GM12872 (cell line): ENCODE data around the gene ATXN7L2.

Experiments used
- TF ChIP-seq, protein P1 (sequence below): IDR thresholded peaks from 3 replicates; pipeline ENCODE4 v1.5.1; 2011; ENCODE audit warnings: low read depth, mild to moderate bottlenecking, low read length, moderate library complexity; ENCODE audit not compliant: insufficient read depth

ATXN7L2 gene

DNA sequence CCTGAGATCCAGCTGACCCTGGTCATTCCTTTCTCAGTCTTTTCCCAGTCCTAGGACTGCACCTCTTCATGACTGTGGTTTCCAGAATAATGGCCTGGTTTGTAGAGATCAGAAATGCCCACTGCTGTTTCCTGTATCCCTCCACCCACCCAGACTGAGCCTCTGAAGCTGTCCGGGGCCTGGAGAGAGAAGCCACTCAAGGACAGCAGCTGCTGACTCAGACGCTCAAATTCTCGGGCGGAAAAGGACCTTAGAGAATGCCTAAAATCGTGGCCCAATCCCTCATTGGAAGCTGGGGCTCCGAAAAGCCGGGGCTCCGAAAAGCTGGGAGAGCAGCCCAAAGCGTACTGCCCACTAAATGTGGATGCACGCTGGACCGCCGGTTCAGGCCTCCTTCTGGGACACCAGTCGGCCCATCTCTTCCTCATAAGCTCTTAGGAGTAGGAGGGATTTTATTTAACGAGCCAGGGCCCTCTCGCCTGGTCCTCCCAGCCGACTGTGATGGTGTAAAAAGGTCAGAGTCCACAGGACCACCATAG is 48.2 kb downstream of the ATXN7L2 start:
- TF ChIP-seq, protein P1, sequence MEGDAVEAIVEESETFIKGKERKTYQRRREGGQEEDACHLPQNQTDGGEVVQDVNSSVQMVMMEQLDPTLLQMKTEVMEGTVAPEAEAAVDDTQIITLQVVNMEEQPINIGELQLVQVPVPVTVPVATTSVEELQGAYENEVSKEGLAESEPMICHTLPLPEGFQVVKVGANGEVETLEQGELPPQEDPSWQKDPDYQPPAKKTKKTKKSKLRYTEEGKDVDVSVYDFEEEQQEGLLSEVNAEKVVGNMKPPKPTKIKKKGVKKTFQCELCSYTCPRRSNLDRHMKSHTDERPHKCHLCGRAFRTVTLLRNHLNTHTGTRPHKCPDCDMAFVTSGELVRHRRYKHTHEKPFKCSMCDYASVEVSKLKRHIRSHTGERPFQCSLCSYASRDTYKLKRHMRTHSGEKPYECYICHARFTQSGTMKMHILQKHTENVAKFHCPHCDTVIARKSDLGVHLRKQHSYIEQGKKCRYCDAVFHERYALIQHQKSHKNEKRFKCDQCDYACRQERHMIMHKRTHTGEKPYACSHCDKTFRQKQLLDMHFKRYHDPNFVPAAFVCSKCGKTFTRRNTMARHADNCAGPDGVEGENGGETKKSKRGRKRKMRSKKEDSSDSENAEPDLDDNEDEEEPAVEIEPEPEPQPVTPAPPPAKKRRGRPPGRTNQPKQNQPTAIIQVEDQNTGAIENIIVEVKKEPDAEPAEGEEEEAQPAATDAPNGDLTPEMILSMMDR, result no peak

DNA sequence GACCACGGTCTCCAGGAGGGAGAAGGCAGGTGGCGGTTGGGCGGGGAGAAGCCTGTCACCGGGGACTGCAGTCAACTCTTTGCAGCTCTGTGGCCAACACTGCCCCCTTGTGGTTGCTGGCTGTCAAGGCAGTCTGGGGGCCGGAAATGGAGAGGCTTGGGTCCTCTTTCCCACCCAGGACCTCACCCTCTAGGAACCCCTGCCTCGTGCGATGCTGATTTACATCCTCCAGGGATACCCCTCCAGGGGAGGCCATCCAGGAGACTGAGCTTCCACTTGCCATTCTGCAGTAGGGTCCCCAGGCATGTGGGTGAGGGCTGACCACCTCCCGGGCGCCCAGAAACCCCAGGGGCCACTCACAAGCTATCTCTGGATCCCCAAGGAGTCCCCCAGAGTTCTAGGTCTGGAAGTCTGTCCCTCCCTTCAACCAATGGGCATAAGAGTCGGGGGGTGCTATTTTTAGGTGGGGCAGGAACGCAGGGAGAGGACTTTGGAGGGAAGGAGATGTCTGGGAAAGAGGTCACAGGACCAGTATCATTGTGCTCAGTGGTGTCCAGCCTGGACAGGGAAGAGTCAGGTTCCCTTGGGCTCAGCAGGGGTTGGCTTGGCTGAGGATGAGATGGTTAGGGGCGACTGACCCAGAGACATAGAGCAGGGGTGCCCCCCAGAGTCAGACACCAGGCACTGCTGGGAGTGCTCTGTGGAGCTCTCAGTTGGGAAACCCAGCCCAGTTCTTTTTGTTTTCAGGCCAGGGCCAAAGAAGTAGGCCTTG is 48.8 kb downstream of the ATXN7L2 start:
- TF ChIP-seq, protein P1, result peak; percentile 99

DNA sequence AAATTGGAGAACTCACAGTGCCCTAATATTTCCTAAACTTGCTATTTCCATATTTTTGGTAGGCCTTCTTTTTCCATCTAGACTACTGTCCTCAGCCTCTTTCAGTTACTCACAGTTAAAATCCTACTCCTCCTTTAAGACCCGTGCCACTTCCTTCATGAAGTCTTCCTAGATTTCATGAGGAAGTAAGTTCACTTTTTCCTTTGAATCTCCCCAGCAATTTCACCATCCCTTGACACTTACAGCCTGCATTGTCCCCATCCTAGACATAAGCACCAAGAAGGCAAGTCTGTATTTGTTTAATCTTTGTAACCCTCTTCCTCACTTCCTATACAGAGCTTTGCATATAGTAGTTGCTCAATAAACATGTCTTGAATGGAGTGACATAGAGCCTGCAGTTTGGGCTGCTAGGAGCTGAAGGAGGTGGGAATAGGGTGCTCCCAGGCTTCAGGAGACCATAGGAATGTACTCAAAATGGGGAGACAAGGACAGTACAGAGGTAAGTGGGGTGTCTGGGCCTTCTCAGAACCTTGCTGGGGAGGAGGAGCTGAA is 50.7 kb downstream of the ATXN7L2 start:
- TF ChIP-seq, protein P1, result no peak

DNA sequence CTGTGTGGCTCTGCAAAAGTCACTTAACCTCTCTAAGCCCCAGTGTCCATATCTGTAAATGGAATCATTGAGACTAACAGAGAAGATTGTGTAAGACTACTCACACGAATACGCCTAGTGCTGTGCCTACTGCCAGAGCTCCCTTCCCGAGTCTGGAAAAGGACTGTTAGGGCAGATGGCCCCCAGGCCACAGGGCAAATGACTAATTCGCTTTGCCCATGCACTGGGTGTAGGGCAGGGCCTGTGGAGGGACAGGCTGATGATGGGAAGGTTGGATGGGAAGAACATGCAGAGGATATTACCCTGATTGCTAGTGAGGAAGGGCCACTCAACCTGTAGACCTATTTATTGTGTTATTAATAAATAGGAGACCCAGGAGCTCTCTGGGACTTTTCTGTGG is 51.8 kb downstream of the ATXN7L2 start:
- TF ChIP-seq, protein P1, result no peak

DNA sequence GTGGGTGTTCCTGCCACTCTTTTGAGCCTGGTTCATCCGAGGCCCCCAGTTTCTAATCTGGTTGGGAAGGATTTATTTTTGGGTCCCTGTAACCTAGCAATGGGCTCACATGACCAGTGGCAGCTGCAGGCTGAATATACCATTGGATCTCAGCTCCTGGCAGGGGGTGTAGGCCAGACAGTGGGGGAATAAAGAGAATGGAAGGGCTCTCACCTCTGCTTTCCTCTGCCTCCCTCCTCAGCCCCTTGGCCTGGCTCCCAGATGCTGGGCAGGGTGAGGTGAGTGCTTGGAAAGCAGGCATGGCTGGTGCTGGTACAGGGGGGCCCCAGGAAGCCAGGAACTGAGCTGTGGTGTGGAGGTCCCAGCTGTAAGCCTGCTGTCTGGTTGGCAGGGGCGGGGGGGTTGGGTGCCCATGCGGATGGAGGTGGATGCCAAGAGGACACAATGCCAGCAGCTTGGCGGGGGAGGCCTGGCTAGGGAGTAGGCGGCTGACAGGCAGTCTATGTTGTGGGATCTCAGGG is 52.3 kb downstream of the ATXN7L2 start:
- TF ChIP-seq, protein P1, result no peak

DNA sequence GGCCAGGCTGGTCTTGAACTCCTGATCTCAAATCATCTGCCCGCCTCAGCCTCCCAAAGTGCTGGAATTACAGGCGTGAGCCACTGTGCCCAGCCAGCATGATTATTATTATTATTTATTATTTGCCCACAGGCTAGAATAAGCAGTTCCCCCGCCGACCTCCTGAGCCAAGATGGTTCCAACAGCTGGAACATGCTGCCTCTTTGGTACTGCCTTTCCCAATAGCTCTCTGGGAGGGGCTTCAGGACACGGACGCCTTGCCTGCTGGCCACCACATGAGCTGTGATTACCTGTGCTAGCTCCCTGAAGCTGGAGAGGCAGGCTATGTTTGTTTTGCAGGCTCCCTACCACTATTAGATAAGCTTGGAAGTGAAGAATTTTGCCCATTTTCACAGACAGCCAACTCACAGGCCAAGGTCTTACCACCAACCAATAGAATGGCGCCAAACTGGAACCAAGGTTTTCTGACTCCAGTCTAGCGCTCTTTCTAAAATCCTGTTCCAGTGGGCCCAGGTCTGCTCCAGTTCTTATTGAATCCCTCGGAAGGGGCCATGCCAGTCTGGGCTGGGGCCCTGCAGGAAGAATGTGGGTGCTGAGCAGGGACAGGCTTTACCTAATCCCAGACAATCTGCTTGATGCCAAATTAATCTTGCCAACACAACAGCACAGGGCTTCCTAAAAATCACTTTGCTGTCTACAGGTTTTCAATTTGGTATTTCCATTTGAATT is 53.9 kb downstream of the ATXN7L2 start:
- TF ChIP-seq, protein P1, result no peak
